Neural cell (in vitro differentiated cells): Measurements from ENCODE around the gene IRF2BP1.

Experiments
- CTCF ChIP-seq: fragments of 450-650 bp; IDR thresholded peaks from 2 replicates; pipeline ENCODE4 v1.5.1; 2014; ENCODE audit warnings: antibody characterized with exemption, mild to moderate bottlenecking, moderate library complexity; ENCODE audit not compliant: poor library complexity, severe bottlenecking
- EP300 ChIP-seq: fragments of 450-650 bp; conservative IDR thresholded peaks from 2 replicates; pipeline ENCODE4 v1.6.1; 2014; ENCODE audit warnings: antibody characterized with exemption, mild to moderate bottlenecking, moderate library complexity; ENCODE audit not compliant: poor library complexity, severe bottlenecking
- EZH2 ChIP-seq: fragments of 200-600, 300-800 bp; shearing (Covaris generic), sonication (generic); IDR thresholded peaks from 2 replicates; pipeline ENCODE4 v1.6.1; 2014; ENCODE audit warnings: antibody characterized with exemption, low read length, borderline replicate concordance, mild to moderate bottlenecking; ENCODE audit not compliant: insufficient read depth, poor library complexity, severe bottlenecking
- MXI1 ChIP-seq: fragments of 450-650 bp; conservative IDR thresholded peaks from 2 replicates; pipeline ENCODE4 v1.6.1; 2014; ENCODE audit warnings: antibody characterized with exemption, mild to moderate bottlenecking; ENCODE audit not compliant: poor library complexity, severe bottlenecking
- POLR2AphosphoS5 ChIP-seq: IDR thresholded peaks from 2 replicates; pipeline ENCODE4 v1.6.1; 2012
- SMC3 ChIP-seq: fragments of 450-650 bp; conservative IDR thresholded peaks from 2 replicates; pipeline ENCODE4 v1.6.1; 2014; ENCODE audit warnings: antibody characterized with exemption, mild to moderate bottlenecking, moderate library complexity; ENCODE audit not compliant: poor library complexity
- TAF1 ChIP-seq: IDR thresholded peaks from 2 replicates; pipeline ENCODE4 v1.6.1; 2012; ENCODE audit warnings: low read depth
- TF ChIP-seq, protein P1 (sequence below): IDR thresholded peaks from 2 replicates; pipeline ENCODE4 v1.6.1; 2012; ENCODE audit warnings: borderline replicate concordance

GRCh38 chr19:45899253-45899652 lies 13.3 kb upstream of the IRF2BP1 start:
- TF ChIP-seq SMC3 (no peak), EZH2 (no peak), CTCF (no peak), EP300 (no peak), MXI1 (no peak), TAF1 (no peak), POLR2AphosphoS5 (no peak)
- TF ChIP-seq, protein P1, sequence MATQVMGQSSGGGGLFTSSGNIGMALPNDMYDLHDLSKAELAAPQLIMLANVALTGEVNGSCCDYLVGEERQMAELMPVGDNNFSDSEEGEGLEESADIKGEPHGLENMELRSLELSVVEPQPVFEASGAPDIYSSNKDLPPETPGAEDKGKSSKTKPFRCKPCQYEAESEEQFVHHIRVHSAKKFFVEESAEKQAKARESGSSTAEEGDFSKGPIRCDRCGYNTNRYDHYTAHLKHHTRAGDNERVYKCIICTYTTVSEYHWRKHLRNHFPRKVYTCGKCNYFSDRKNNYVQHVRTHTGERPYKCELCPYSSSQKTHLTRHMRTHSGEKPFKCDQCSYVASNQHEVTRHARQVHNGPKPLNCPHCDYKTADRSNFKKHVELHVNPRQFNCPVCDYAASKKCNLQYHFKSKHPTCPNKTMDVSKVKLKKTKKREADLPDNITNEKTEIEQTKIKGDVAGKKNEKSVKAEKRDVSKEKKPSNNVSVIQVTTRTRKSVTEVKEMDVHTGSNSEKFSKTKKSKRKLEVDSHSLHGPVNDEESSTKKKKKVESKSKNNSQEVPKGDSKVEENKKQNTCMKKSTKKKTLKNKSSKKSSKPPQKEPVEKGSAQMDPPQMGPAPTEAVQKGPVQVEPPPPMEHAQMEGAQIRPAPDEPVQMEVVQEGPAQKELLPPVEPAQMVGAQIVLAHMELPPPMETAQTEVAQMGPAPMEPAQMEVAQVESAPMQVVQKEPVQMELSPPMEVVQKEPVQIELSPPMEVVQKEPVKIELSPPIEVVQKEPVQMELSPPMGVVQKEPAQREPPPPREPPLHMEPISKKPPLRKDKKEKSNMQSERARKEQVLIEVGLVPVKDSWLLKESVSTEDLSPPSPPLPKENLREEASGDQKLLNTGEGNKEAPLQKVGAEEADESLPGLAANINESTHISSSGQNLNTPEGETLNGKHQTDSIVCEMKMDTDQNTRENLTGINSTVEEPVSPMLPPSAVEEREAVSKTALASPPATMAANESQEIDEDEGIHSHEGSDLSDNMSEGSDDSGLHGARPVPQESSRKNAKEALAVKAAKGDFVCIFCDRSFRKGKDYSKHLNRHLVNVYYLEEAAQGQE: no peak
